GM23338 (cell line): Measurements from ENCODE around the gene HPS5. TPM values are rescaled to one million over a fixed set of nuclear protein-coding genes. Genes with fewer than 3 reads are reported as not detected.

Experiments used
- ATAC-seq: fragments of 200-7000 bp; cut with Tn5 transposase; 3 replicates; pipeline ENCODE4 v1.9.1; 2020
- DNase-seq: peaks from one replicate; pipeline ENCODE4 v3.0.0-alpha.2; 2015; ENCODE audit warnings: low spot score
- H2AFZ ChIP-seq: fragments of 200-600 bp; sonication (generic); 2 replicates; pipeline ENCODE4 v1.8.0; 2016; ENCODE audit warnings: antibody characterized with exemption, mild to moderate bottlenecking, moderate library complexity
- H3F3A ChIP-seq: fragments of 200-600 bp; sonication (generic); replicated peaks from 2 replicates; pipeline ENCODE4 v1.8.0; 2017; ENCODE audit warnings: antibody characterized with exemption, mixed run types, low read depth
- H3K27ac ChIP-seq: fragments of 200-600 bp; sonication (generic); 2 replicates; pipeline ENCODE4 v1.6.1; 2016; ENCODE audit warnings: low read depth
- H3K27me3 ChIP-seq: fragments of 200-600 bp; sonication (generic); 2 replicates; pipeline ENCODE4 v1.8.0; 2016; ENCODE audit warnings: mild to moderate bottlenecking, mixed run types, moderate library complexity; ENCODE audit not compliant: insufficient read depth
- H3K36me3 ChIP-seq: fragments of 200-600 bp; sonication (generic); 2 replicates; pipeline ENCODE4 v1.8.0; 2016; ENCODE audit warnings: mild to moderate bottlenecking; ENCODE audit not compliant: insufficient read depth
- H3K4me1 ChIP-seq: fragments of 200-600 bp; sonication (generic); 2 replicates; pipeline ENCODE4 v1.8.0; 2016; ENCODE audit warnings: mild to moderate bottlenecking, moderate library complexity; ENCODE audit not compliant: insufficient read depth
- H3K4me2 ChIP-seq: fragments of 200-600 bp; sonication (generic); 2 replicates; pipeline ENCODE4 v1.7.1; 2017; ENCODE audit warnings: mixed run types
- H3K4me3 ChIP-seq: fragments of 200-600 bp; sonication (generic); 2 replicates; pipeline ENCODE4 v1.6.1; 2016; ENCODE audit warnings: mixed run types
- H3K79me2 ChIP-seq: fragments of 200-600 bp; sonication (generic); replicated peaks from 2 replicates; pipeline ENCODE4 v1.8.0; 2017; ENCODE audit warnings: mild to moderate bottlenecking; ENCODE audit not compliant: insufficient read depth
- H3K9me2 ChIP-seq: fragments of 200-600 bp; sonication (generic); 2 replicates; pipeline ENCODE4 v1.8.0; 2017; ENCODE audit not compliant: insufficient read depth
- H4K20me1 ChIP-seq: fragments of 200-600 bp; sonication (generic); replicated peaks from 2 replicates; pipeline ENCODE4 v1.8.0; 2017; ENCODE audit warnings: mild to moderate bottlenecking; ENCODE audit not compliant: insufficient read depth
- H3K27ac Mint-ChIP-seq: 2 replicates; pipeline ENCODE4 v1.8.0; 2020; ENCODE audit warnings: inconsistent platforms, mild to moderate bottlenecking, moderate library complexity, mixed read lengths
- H3K27me3 Mint-ChIP-seq: 3 replicates; pipeline ENCODE4 v1.8.0; 2022; ENCODE audit warnings: low read depth, mild to moderate bottlenecking, moderate library complexity, mixed read lengths, inconsistent platforms; ENCODE audit not compliant: insufficient read depth, poor library complexity
- H3K36me3 Mint-ChIP-seq: 3 replicates; pipeline ENCODE4 v1.8.0; 2021; ENCODE audit warnings: low read depth, mild to moderate bottlenecking, inconsistent platforms, moderate library complexity, mixed read lengths
- H3K4me1 Mint-ChIP-seq: 3 replicates; pipeline ENCODE4 v1.8.0; 2020; ENCODE audit warnings: mild to moderate bottlenecking, inconsistent platforms, mixed read lengths
- H3K4me3 Mint-ChIP-seq: 3 replicates; pipeline ENCODE4 v1.8.0; 2021; ENCODE audit warnings: moderate library complexity, mild to moderate bottlenecking, inconsistent platforms, mixed read lengths
- H3K9me3 Mint-ChIP-seq: 3 replicates; pipeline ENCODE4 v1.8.0; 2020; ENCODE audit warnings: moderate library complexity, mild to moderate bottlenecking, inconsistent platforms, mixed read lengths
- CREB1 ChIP-seq: fragments of 250-450 bp; sonication (Bioruptor Pico); IDR thresholded peaks from 2 replicates; pipeline ENCODE4 v1.5.0; 2020; ENCODE audit warnings: low read depth, mild to moderate bottlenecking, moderate library complexity
- EZH2 ChIP-seq: fragments of 200-600 bp; sonication (generic); IDR thresholded peaks from one replicate; pipeline ENCODE4 v1.8.0; 2017; ENCODE audit warnings: antibody characterized with exemption, mild to moderate bottlenecking, low read depth; ENCODE audit not compliant: unreplicated experiment
- EZH2phosphoT487 ChIP-seq: fragments of 200-600 bp; sonication (generic); IDR thresholded peaks from one replicate; pipeline ENCODE4 v1.8.1; 2018; ENCODE audit warnings: antibody characterized with exemption; ENCODE audit not compliant: unreplicated experiment
- NANOG ChIP-seq: IDR thresholded peaks from 2 replicates; pipeline ENCODE4 v1.6.1; 2016; ENCODE audit warnings: antibody characterized with exemption, borderline replicate concordance
- POLR2AphosphoS5 ChIP-seq: IDR thresholded peaks from 2 replicates; pipeline ENCODE4 v1.6.1; 2016; ENCODE audit warnings: antibody characterized with exemption, low read depth
- STAT1 ChIP-seq: IDR thresholded peaks from one replicate; pipeline ENCODE4 v1.6.1; 2016; ENCODE audit warnings: antibody characterized with exemption; ENCODE audit not compliant: unreplicated experiment
- ZNF114 ChIP-seq: fragments of 250-450 bp; sonication (Bioruptor Pico); IDR thresholded peaks from 2 replicates; pipeline ENCODE4 v1.5.0; 2020; ENCODE audit warnings: mild to moderate bottlenecking, moderate library complexity
- polyA plus RNA-seq: library from polyadenylated mRNA; unstranded; fragments of >200 nt; fragmentation: Nextera tagmentation; extraction: Ambion mirVana; gene quantifications from 2 replicates; pipeline ENCODE4 v1.2.1, GENCODE V29; 2016
- total RNA-seq: library from RNA; depleted of rRNA; stranded (reverse); fragments of >200 nt; shearing (Covaris generic); gene quantifications from 2 replicates; pipeline ENCODE4 v1.2.3, GENCODE V29; 2014
- TF ChIP-seq, protein P1 (sequence below): fragments of 250-450 bp; sonication (Bioruptor Pico); IDR thresholded peaks from 2 replicates; pipeline ENCODE4 v1.5.0; 2020; ENCODE audit warnings: mild to moderate bottlenecking, moderate library complexity
- TF ChIP-seq, protein P2 (sequence below): IDR thresholded peaks from one replicate; pipeline ENCODE4 v1.6.1; 2018; ENCODE audit warnings: antibody characterized with exemption; ENCODE audit not compliant: unreplicated experiment
- TF ChIP-seq, protein P3 (sequence below), 2 experiments: fragments of 200-600 bp in 1 of 2; sonication (generic) in 1 of 2; conservative IDR thresholded peaks; 2 replicates each; pipeline versions ENCODE4 v1.5.1 to v1.6.1; 2016 to 2017; ENCODE audit warnings: antibody characterized with exemption in 2 of 2, low read depth in 2 of 2, mild to moderate bottlenecking in 2 of 2, moderate library complexity in 1 of 2

Gene HPS5
- total and polyA plus RNA-seq, 2 experiments from 2014 or later: 11.5 to 18.6 TPM

DNA sequence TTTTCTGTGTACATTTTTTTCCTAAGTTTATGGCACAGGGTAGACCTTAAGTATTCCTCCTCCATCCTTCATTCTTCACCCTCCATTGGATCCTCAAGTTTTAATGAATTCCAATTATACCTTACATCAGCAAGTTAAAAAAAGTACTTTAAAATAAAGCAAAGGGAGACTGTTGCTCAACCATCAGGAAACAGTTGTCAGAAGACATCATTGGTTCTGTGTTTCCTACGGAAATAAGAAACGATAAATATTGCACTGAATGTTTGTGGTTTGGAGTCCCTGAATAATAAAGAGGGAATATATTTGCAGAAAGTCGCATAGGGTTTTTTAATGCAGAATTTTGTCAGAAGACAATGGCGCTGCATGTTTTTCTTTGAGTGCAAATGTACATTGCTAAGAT lies 44.3 kb upstream of the HPS5 start (continued):
- TF ChIP-seq, protein P1, sequence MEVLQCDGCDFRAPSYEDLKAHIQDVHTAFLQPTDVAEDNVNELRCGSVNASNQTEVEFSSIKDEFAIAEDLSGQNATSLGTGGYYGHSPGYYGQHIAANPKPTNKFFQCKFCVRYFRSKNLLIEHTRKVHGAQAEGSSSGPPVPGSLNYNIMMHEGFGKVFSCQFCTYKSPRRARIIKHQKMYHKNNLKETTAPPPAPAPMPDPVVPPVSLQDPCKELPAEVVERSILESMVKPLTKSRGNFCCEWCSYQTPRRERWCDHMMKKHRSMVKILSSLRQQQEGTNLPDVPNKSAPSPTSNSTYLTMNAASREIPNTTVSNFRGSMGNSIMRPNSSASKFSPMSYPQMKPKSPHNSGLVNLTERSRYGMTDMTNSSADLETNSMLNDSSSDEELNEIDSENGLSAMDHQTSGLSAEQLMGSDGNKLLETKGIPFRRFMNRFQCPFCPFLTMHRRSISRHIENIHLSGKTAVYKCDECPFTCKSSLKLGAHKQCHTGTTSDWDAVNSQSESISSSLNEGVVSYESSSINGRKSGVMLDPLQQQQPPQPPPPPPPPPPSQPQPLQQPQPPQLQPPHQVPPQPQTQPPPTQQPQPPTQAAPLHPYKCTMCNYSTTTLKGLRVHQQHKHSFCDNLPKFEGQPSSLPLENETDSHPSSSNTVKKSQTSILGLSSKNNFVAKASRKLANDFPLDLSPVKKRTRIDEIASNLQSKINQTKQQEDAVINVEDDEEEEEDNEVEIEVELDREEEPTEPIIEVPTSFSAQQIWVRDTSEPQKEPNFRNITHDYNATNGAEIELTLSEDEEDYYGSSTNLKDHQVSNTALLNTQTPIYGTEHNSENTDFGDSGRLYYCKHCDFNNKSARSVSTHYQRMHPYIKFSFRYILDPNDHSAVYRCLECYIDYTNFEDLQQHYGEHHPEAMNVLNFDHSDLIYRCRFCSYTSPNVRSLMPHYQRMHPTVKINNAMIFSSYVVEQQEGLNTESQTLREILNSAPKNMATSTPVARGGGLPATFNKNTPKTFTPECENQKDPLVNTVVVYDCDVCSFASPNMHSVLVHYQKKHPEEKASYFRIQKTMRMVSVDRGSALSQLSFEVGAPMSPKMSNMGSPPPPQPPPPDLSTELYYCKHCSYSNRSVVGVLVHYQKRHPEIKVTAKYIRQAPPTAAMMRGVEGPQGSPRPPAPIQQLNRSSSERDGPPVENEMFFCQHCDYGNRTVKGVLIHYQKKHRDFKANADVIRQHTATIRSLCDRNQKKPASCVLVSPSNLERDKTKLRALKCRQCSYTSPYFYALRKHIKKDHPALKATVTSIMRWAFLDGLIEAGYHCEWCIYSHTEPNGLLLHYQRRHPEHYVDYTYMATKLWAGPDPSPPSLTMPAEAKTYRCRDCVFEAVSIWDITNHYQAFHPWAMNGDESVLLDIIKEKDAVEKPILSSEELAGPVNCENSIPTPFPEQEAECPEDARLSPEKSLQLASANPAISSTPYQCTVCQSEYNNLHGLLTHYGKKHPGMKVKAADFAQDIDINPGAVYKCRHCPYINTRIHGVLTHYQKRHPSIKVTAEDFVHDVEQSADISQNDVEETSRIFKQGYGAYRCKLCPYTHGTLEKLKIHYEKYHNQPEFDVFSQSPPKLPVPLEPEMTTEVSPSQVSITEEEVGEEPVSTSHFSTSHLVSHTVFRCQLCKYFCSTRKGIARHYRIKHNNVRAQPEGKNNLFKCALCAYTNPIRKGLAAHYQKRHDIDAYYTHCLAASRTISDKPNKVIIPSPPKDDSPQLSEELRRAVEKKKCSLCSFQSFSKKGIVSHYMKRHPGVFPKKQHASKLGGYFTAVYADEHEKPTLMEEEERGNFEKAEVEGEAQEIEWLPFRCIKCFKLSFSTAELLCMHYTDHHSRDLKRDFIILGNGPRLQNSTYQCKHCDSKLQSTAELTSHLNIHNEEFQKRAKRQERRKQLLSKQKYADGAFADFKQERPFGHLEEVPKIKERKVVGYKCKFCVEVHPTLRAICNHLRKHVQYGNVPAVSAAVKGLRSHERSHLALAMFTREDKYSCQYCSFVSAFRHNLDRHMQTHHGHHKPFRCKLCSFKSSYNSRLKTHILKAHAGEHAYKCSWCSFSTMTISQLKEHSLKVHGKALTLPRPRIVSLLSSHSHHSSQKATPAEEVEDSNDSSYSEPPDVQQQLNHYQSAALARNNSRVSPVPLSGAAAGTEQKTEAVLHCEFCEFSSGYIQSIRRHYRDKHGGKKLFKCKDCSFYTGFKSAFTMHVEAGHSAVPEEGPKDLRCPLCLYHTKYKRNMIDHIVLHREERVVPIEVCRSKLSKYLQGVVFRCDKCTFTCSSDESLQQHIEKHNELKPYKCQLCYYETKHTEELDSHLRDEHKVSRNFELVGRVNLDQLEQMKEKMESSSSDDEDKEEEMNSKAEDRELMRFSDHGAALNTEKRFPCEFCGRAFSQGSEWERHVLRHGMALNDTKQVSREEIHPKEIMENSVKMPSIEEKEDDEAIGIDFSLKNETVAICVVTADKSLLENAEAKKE (CRISPR knock-in tag): no peak
- TF ChIP-seq STAT1 (no peak), NANOG (no peak), POLR2AphosphoS5 (no peak), CREB1 (CRISPR knock-in tag) (no peak)

DNA sequence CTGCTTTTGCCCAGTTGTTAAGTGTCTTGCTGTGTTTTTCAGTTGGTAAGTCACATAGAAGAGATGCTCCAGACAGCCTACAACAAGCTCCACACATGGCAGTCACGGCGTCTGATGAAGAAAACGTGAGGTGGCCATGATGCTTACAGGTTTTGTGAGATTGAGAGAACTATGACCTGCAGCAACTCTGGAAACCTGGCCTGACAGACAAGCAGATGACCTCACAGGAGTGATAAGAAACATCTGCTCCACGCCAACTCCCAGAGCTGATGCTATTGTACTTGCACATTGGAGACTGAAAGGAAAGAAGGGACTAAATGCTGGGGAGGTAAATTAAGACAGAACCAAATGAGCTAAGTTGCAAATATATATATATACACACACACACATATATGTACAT lies 43.8 kb upstream of the HPS5 start:
- no peaks in the 10 kb centered on the region for H3K4me1 Mint-ChIP-seq
- peaks cover 5% of the 10 kb centered on the region; the same call in 1 of the 2 replicates for H4K20me1 ChIP-seq
- ATAC-seq (no peak), DNase-seq (no peak)
- H3K79me2 ChIP-seq: no peaks in the 10 kb centered on the region
- no peaks in the 10 kb centered on the region for H3K27me3 Mint-ChIP-seq
- H3K36me3 ChIP-seq: peaks cover 31% of the 10 kb centered on the region
- H3F3A ChIP-seq: no peaks in the 10 kb centered on the region
- H3K27ac ChIP-seq: no peak overlapping the region
- H3K4me1 ChIP-seq: no peaks in the 10 kb centered on the region
- peaks cover 37% of the 10 kb centered on the region for H3K36me3 Mint-ChIP-seq
- no peaks in the 10 kb centered on the region for H3K27me3 ChIP-seq
- no peak overlapping the region for H3K4me2 ChIP-seq
- H3K4me3 Mint-ChIP-seq: no peak overlapping the region
- no peaks in the 10 kb centered on the region for H3K9me3 Mint-ChIP-seq
- no peak overlapping the region for H3K4me3 ChIP-seq
- no peak overlapping the region for H3K27ac Mint-ChIP-seq
- TF ChIP-seq EZH2phosphoT487 (no peak), NANOG (no peak), ZNF114 (CRISPR knock-in tag) (no peak), EZH2 (no peak)
- TF ChIP-seq, protein P2, sequence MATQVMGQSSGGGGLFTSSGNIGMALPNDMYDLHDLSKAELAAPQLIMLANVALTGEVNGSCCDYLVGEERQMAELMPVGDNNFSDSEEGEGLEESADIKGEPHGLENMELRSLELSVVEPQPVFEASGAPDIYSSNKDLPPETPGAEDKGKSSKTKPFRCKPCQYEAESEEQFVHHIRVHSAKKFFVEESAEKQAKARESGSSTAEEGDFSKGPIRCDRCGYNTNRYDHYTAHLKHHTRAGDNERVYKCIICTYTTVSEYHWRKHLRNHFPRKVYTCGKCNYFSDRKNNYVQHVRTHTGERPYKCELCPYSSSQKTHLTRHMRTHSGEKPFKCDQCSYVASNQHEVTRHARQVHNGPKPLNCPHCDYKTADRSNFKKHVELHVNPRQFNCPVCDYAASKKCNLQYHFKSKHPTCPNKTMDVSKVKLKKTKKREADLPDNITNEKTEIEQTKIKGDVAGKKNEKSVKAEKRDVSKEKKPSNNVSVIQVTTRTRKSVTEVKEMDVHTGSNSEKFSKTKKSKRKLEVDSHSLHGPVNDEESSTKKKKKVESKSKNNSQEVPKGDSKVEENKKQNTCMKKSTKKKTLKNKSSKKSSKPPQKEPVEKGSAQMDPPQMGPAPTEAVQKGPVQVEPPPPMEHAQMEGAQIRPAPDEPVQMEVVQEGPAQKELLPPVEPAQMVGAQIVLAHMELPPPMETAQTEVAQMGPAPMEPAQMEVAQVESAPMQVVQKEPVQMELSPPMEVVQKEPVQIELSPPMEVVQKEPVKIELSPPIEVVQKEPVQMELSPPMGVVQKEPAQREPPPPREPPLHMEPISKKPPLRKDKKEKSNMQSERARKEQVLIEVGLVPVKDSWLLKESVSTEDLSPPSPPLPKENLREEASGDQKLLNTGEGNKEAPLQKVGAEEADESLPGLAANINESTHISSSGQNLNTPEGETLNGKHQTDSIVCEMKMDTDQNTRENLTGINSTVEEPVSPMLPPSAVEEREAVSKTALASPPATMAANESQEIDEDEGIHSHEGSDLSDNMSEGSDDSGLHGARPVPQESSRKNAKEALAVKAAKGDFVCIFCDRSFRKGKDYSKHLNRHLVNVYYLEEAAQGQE: no peak
- TF ChIP-seq, protein P3, sequence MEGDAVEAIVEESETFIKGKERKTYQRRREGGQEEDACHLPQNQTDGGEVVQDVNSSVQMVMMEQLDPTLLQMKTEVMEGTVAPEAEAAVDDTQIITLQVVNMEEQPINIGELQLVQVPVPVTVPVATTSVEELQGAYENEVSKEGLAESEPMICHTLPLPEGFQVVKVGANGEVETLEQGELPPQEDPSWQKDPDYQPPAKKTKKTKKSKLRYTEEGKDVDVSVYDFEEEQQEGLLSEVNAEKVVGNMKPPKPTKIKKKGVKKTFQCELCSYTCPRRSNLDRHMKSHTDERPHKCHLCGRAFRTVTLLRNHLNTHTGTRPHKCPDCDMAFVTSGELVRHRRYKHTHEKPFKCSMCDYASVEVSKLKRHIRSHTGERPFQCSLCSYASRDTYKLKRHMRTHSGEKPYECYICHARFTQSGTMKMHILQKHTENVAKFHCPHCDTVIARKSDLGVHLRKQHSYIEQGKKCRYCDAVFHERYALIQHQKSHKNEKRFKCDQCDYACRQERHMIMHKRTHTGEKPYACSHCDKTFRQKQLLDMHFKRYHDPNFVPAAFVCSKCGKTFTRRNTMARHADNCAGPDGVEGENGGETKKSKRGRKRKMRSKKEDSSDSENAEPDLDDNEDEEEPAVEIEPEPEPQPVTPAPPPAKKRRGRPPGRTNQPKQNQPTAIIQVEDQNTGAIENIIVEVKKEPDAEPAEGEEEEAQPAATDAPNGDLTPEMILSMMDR (conservative IDR thresholded peaks at IDR 0.05; ENCODE audit: low read depth in 2 of 2): no peak
- no peak overlapping the region for H2AFZ ChIP-seq
- H3K9me2 ChIP-seq: no peaks in the 10 kb centered on the region
